RWPE1 (cell line): ENCODE measurements around the gene BRSK2.

Experiments
- CTCF ChIA-PET: fragments of 350-600 bp; sonication (Branson Sonifier 250); formaldehyde crosslinking; extraction: SDS; loops from one replicate; lab custom pipeline; 2021; lab: Yijun Ruan, JAX
- POLR2A ChIA-PET: fragments of 400-600 bp; formaldehyde crosslinking; extraction: SDS; loops from one replicate; lab custom pipeline; 2020; ENCODE audit warnings: antibody characterized with exemption; ENCODE audit not compliant: low non-redundant PET; lab: Yijun Ruan, JAX
- DNase-seq: peaks from one replicate; pipeline ENCODE4 v3.0.0; 2012; ENCODE audit warnings: low spot score
- H3K27ac ChIP-seq: fragments of 450-650 bp; 2 replicates; pipeline ENCODE4 v1.5.1; 2017
- TF ChIP-seq, protein P1 (sequence below): fragments of 450-650 bp; conservative IDR thresholded peaks from 2 replicates; pipeline ENCODE4 v1.5.1; 2017; ENCODE audit warnings: low read depth, mild to moderate bottlenecking

BRSK2 gene

DNA sequence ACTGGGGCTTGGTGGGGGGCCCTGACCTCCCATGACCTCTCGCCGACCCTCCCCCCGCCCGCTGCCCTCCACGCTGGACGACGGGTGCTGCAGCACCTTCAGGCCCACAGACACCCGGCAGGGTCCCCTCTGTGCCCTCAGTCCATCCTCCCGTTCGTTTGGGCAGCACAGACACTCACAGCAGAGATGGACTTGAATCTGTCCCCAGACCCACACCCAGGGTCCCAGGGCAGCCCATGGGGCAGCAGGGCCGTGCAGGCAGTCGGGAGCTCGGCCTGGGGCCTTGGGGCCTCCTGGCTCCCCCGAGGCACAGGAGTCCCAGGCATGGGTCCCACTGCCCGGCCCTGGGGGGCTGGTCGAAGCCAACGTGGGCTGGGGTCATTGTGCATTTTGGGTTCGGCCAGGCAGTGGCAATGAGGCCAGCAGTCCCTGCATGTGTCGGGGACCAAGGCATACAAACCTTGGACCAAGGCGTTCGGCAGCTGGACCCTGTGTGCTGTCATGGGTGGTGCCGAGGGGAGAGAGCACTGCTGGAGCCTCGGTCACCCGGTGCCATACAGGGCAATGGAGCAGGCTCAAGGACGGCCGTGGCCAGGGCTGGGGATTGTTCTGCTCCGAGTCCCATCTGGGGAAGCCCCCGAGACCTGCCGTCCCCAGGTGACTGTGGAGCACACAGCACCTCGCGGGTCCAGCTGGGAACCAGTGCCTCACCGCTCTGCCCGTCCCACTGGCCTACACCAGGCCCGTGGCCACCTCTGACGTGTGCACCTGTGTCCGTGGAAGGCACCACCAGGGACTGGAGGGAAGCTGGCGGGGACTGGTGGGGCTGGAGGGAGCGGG is 19.3 kb upstream of the BRSK2 start:
- no peak for DNase-seq
- ChIA-PET POLR2A (no interaction called here), CTCF (interaction anchor here (0.6 kb wide), 1 partner anchor 55 kb away, joined by 5 read pairs; no protein-coding TSS in a partner anchor)
- TF ChIP-seq, protein P1, sequence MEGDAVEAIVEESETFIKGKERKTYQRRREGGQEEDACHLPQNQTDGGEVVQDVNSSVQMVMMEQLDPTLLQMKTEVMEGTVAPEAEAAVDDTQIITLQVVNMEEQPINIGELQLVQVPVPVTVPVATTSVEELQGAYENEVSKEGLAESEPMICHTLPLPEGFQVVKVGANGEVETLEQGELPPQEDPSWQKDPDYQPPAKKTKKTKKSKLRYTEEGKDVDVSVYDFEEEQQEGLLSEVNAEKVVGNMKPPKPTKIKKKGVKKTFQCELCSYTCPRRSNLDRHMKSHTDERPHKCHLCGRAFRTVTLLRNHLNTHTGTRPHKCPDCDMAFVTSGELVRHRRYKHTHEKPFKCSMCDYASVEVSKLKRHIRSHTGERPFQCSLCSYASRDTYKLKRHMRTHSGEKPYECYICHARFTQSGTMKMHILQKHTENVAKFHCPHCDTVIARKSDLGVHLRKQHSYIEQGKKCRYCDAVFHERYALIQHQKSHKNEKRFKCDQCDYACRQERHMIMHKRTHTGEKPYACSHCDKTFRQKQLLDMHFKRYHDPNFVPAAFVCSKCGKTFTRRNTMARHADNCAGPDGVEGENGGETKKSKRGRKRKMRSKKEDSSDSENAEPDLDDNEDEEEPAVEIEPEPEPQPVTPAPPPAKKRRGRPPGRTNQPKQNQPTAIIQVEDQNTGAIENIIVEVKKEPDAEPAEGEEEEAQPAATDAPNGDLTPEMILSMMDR: no peak
- H3K27ac ChIP-seq: no peak overlapping the region

DNA sequence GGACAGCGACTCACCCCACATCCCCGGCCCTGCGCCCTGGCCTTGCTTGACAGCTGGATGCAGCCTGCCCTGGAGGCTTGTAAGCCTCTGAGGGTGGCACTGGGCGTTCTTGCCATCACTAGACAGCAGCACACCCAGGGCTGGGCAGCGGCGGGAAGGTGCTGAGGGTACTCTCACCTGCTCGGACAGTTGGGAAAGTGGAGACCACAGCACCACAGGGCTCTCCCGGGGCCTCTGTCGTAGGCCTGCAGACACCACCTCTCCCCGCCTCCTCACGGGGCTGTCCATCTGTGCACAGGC is 18.8 kb upstream of the BRSK2 start:
- CTCF ChIA-PET: no interaction called here
- no peak overlapping the region for H3K27ac ChIP-seq
- no peak for DNase-seq
- TF ChIP-seq, protein P1: no peak
- POLR2A ChIA-PET: no interaction called here

DNA sequence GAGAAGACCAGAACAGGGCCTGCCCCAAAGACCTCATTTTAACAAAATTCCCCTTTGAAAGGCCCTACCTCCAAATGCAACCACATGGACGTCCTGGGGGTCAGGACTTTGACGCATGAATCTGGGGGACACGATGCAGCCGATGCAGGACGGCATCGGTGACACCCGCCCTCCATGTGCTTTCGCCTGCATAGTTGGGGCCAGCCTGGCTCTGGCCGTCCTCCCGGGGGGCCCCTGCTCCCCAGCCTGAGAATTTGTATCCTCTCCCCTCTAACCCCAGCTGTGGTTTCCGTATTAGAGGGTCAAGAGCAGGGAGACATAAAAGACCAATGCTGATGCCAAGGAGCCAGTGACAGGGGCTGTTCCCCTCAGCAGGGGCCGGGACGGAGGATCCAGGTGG is 18.4 kb upstream of the BRSK2 start:
- ChIA-PET CTCF (no interaction called here), POLR2A (no interaction called here)
- H3K27ac ChIP-seq: no peak overlapping the region
- TF ChIP-seq, protein P1: no peak
- no peak for DNase-seq

DNA sequence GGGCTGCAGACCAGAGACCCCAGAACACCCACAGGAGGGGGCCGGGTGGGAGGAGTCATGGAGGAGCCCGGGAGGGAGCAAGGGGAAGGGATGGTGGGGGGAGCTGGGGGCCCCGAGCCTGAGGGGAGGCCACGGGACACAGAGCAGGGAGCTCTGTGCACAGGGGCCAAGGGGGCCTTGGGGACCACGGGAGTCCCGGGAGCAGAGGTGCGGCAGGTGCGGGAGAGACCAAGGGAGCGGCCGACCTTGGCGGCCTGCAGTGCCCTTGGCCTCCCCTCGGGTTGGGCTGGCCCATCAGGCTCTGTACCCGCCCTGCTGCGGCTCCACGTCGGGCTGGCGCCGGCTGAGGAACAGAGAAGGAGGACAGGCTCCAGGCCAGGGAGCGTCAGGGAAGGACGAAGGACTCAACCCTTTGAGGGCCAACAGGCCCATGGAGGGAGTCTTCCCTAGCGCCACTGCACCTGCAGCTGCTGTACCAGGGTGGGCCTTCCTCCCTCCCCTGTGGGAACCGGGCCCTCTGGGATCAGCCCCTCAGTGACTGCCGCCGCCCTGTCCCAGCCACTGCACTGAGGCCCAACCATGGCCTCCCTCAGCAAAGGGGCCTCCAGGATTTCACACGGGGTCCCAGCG is 17.8 kb upstream of the BRSK2 start:
- TF ChIP-seq, protein P1: no peak
- no peak overlapping the region for H3K27ac ChIP-seq
- ChIA-PET CTCF (no interaction called here), POLR2A (no interaction called here)
- DNase-seq: no peak

DNA sequence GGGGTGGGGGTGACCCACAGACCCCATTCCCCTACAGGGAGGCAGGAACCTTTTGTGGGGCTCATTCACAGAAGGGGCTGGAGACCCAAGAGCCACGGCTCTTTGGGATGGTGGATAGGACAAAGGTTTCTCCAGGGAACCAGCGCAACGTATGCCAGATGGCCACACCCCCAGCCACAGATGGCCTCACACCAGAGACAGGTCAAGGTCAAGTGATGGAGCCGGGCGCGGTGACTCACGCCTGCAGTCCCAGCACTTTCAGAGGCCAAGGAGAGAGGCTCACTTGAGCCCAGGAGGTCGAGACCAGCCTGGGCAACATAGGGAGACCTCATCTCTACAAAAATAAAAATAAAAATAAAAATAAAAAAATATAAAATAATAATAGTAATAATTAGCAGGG is 17.1 kb upstream of the BRSK2 start:
- no peak for DNase-seq
- ChIA-PET CTCF (no interaction called here), POLR2A (no interaction called here)
- H3K27ac ChIP-seq: no peak overlapping the region
- TF ChIP-seq, protein P1: no peak

DNA sequence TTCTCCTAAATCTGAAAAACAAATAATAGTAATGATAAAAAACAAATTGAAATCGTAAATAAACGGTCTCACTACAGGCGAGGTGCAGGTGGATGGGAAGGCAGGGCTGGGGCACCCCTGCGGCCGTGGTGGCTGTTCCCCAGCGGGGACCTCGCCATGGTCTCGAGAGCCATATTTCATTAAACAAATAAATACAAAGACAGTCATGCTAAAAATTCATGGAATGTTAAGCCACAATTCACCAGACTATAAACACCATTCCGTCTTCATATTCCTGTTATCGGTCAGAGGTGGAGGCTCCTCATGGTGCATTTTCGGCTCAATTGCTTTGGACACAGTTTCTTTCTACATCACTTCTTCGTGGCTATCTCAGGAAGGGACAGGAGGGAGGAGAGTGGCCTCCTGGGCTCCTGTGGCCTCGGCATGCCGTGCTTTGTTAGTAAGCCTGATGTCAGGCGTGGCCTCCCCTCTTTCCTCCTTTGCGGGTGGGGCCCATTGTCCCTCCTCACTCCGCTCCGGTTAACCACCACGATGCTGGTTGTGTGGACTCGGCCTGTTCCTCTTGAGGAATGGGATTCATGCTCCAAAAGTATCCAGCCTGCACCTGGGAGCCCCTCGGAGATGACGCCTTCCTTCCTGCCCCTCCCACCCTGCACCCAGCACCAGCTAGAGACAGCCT is 16.1 kb upstream of the BRSK2 start:
- H3K27ac ChIP-seq: no peak overlapping the region
- ChIA-PET POLR2A (no interaction called here), CTCF (no interaction called here)
- TF ChIP-seq, protein P1: no peak
- DNase-seq: no peak
